B cell (primary cell): ENCODE results near the gene ATP11B. TPM values are rescaled to one million over a fixed set of nuclear protein-coding genes. Genes with fewer than 3 reads are reported as not detected.

ENCODE experiments used
- polyA plus RNA-seq: library from polyadenylated mRNA; depleted of rRNA; stranded (reverse); fragments of >200 nt; gene quantifications from 2 replicates; pipeline ENCODE4 v1.2.3, GENCODE V29; 2012
- total RNA-seq, 2 donors: library from RNA; stranded (reverse); fragments of 120-200 nt in 1 of 2; gene quantifications; 1 replicate in 1 of 2; 2 replicates in 1 of 2; pipeline versions ENCODE4 v1.2.3 to v1.2.4, GENCODE V29; 2013 to 2022

ATP11B gene
- total and polyA plus RNA-seq, 2 donors (not counting 1 experiment from before 2014, with no cell fraction given) = 14.0 to 81.9 TPM

Other genes starting within 250 kb of the ATP11B start
- gene DCUN1D1, start 187.0 kb downstream of the ATP11B start, total RNA-seq = 26.4 and 35.5 TPM in 2 replicates
- gene DCUN1D1, start 187.0 kb downstream of the ATP11B start, polyA plus RNA-seq = 3.7 and 5.5 TPM in 2 replicates